Endothelial cell of umbilical vein (primary cell): ENCODE data around the gene LAX1. TPM values are rescaled to one million over a fixed set of nuclear protein-coding genes. Genes with fewer than 3 reads are reported as not detected.
A peak's percentile ranks its signal among the peaks of the same experiment; 100 is the strongest.

Experiments
- BruUV-seq: library from RNA; stranded (reverse); fragments of 400-500 nt; replicated peaks from 2 replicates; lab custom pipeline; 2021; lab: Mats Ljungman, UMichigan
- CTCF ChIA-PET: fragments of 300-600, 350-600 bp; sonication (Branson Sonifier 250); formaldehyde crosslinking; loops from one replicate; lab custom pipeline; 2021; ENCODE audit warnings: antibody characterized with exemption, inconsistent platforms; lab: Charles Lee
- POLR2A ChIA-PET: fragments of 300-600, 350-600 bp; sonication (Branson Sonifier 250); formaldehyde crosslinking; loops from one replicate; lab custom pipeline; 2021; ENCODE audit warnings: antibody characterized with exemption, inconsistent platforms; lab: Charles Lee
- DNase-seq: peaks from one replicate; pipeline ENCODE4 v3.0.0-alpha.2; 2011; ENCODE audit warnings: low read depth, low spot score
- FAIRE-seq: peaks from 2 replicates; lab custom pipeline; 2011; peaks lifted over from hg19 to GRCh38; lab: Jason Lieb, UNC
- H2AFZ ChIP-seq: 2 replicates; pipeline ENCODE4 v1.6.0; 2012; ENCODE audit warnings: low read depth, low read length, control low read depth, inconsistent platforms
- H3K27ac ChIP-seq: 2 replicates; pipeline ENCODE4 v1.5.1; 2011; ENCODE audit warnings: low read depth, mild to moderate bottlenecking, control low read depth, low read length, moderate library complexity; ENCODE audit not compliant: insufficient read depth
- H3K27me3 ChIP-seq, 2 experiments: 2 replicates each; pipeline versions ENCODE4 v1.6.0 to v1.6.1; 2011; ENCODE audit warnings: low read length in 2 of 2, mixed read lengths in 1 of 2; ENCODE audit not compliant: control insufficient read depth in 2 of 2, insufficient read depth in 2 of 2
- H3K36me3 ChIP-seq, 2 experiments: 2 replicates in 1 of 2; 3 replicates in 1 of 2; pipeline ENCODE4 v1.5.1; 2011; ENCODE audit warnings: low read length in 2 of 2, mild to moderate bottlenecking in 1 of 2, moderate library complexity in 1 of 2; ENCODE audit not compliant: control insufficient read depth in 2 of 2, insufficient read depth in 2 of 2; ENCODE audit errors: extremely low read depth in 1 of 2
- H3K4me1 ChIP-seq: 3 replicates; pipeline ENCODE4 v1.5.1; 2011; ENCODE audit warnings: mild to moderate bottlenecking, low read length; ENCODE audit not compliant: control insufficient read depth, insufficient read depth; ENCODE audit errors: extremely low read depth
- H3K4me2 ChIP-seq: 2 replicates; pipeline ENCODE4 v1.6.1; 2011; ENCODE audit warnings: low read length, control low read depth, mixed read lengths; ENCODE audit not compliant: insufficient read depth
- H3K4me3 ChIP-seq, 3 experiments: fragments of 200-600 bp in 1 of 3; sonication (generic), shearing (Covaris generic) in 1 of 3; replicated peaks in 1 of 3; 2 replicates each; pipeline ENCODE4 v1.5.1; 2011 to 2016; ENCODE audit warnings: control low read depth in 3 of 3, low read length in 3 of 3, mild to moderate bottlenecking in 2 of 3, inconsistent platforms in 1 of 3, low read depth in 1 of 3, moderate library complexity in 1 of 3; ENCODE audit not compliant: insufficient read depth in 1 of 3
- H3K79me2 ChIP-seq: 2 replicates; pipeline ENCODE4 v1.6.0; 2012; ENCODE audit warnings: low read length, inconsistent platforms; ENCODE audit not compliant: control insufficient read depth, insufficient read depth
- H3K9ac ChIP-seq: replicated peaks from 2 replicates; pipeline ENCODE3; 2011; ENCODE audit warnings: low read length, control low read depth; ENCODE audit not compliant: insufficient read depth; ENCODE audit errors: extremely low read depth
- H3K9me1 ChIP-seq: replicated peaks from 3 replicates; pipeline ENCODE4 v1.6.0; 2011; ENCODE audit warnings: mild to moderate bottlenecking, low read length; ENCODE audit not compliant: control insufficient read depth, insufficient read depth; ENCODE audit errors: extremely low read depth
- H3K9me3 ChIP-seq: replicated peaks from 2 replicates; pipeline ENCODE4 v1.5.1; 2012; ENCODE audit warnings: low read length, inconsistent platforms; ENCODE audit not compliant: control insufficient read depth, insufficient read depth
- H4K20me1 ChIP-seq: replicated peaks from 2 replicates; pipeline ENCODE3; 2011; ENCODE audit warnings: mild to moderate bottlenecking, low read length; ENCODE audit not compliant: control insufficient read depth, insufficient read depth; ENCODE audit errors: extremely low read depth
- FOS ChIP-seq: IDR thresholded peaks from 2 replicates; pipeline ENCODE4 v1.6.1; 2011; ENCODE audit warnings: mild to moderate bottlenecking, low read length, moderate library complexity, borderline replicate concordance; ENCODE audit not compliant: insufficient read depth
- JUN ChIP-seq: IDR thresholded peaks from 2 replicates; pipeline ENCODE4 v1.6.1; 2011; ENCODE audit warnings: borderline replicate concordance, low read depth; ENCODE audit not compliant: insufficient read length, insufficient read depth
- MYC ChIP-seq: IDR thresholded peaks from one replicate; pipeline ENCODE4 v1.6.1; 2011; ENCODE audit warnings: mild to moderate bottlenecking, low read depth, low read length
- POLR2AphosphoS5 ChIP-seq: IDR thresholded peaks from 2 replicates; pipeline ENCODE4 v1.6.1; 2012; ENCODE audit warnings: low read depth, mild to moderate bottlenecking, control low read depth, low read length, moderate library complexity; ENCODE audit not compliant: insufficient read depth
- dilution Hi-C: fragments of 300-500 bp; cut with MboI; formaldehyde crosslinking; loops from one replicate; pipeline ENCODE4 v1.15.0; 2019; ENCODE audit warnings: low sequenced_read_pairs; ENCODE audit not compliant: extremely low pct_ligation_motif_present
- intact Hi-C: fragments of 100-400 bp; cut with micrococcal nuclease; formaldehyde crosslinking; loops from one replicate; pipeline ENCODE4 v1.10.0; 2022
- polyA plus RNA-seq, 4 experiments: library from polyadenylated mRNA; depleted of rRNA in 3 of 4; stranded (reverse) in 3 of 4; unstranded in 1 of 4; fragments of >200 nt; gene quantifications; 2 replicates each; pipeline versions ENCODE4 v1.2.1 to v1.2.3, GENCODE V29; 2011 to 2012; ENCODE audit warnings: missing spikeins in 1 of 4
- small RNA-seq: library from RNA; depleted of rRNA; stranded (forward); fragments of <200 nt; gene quantifications from one replicate; pipeline ENCODE3, GENCODE V24; 2012; ENCODE audit warnings: low replicate concordance, low read depth; ENCODE audit not compliant: insufficient read depth, insufficient read length
- total RNA-seq: library from RNA; stranded (reverse); gene quantifications from 2 replicates; pipeline ENCODE4 v1.2.3, GENCODE V29; 2021
- TF ChIP-seq, protein P1 (sequence below), 2 donors: IDR thresholded peaks; 1 replicate in 1 of 2; 2 replicates in 1 of 2; pipeline ENCODE4 v1.5.1; 2011; ENCODE audit warnings: low read length in 2 of 2, mild to moderate bottlenecking in 2 of 2, moderate library complexity in 2 of 2, control low read depth in 1 of 2, inconsistent platforms in 1 of 2, low read depth in 1 of 2; ENCODE audit not compliant: insufficient read depth in 1 of 2; ENCODE audit errors: extremely low read depth in 1 of 2

LAX1 gene
- total and polyA plus RNA-seq, 2 donors (not counting 3 experiments of a cell fraction or from before 2014, with no cell fraction given), result not detected

DNA sequence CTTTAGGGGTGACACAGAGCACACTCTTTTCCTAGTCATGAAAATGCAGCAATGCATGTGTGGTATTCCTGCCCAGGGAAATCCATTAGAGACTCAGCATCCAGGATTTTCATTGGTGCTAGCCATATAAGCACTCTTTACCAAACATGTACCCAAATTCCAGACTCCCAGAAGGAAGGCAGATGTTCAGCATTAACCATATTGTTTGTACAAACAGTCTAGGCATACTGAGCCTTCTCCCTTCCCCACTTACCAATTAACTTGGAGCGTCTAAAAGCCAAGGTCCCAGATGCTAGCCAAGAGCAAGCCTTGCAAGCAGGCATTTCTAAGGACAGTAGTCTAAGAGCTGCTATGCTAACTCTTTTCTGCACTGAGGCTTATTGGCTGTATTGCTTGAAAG, 58.3 kb downstream of the LAX1 start:
- H3K36me3 ChIP-seq, result peaks cover 13 to 18% of the 10 kb centered on the region in 2 experiments
- DNase-seq (no peak), FAIRE-seq (no peak)
- POLR2A ChIA-PET, result no interaction called here
- no TSS peak for BruUV-seq
- H3K27me3 ChIP-seq, result no peaks in the 10 kb centered on the region
- H3K79me2 ChIP-seq, result peaks cover 43% of the 10 kb centered on the region
- H3K9ac ChIP-seq, result no peak overlapping the region
- dilution Hi-C loops (no loop called here), intact Hi-C loops (no loop called here)
- CTCF ChIA-PET, result no interaction called here
- no peaks in the 10 kb centered on the region for H3K9me3 ChIP-seq
- H3K9me1 ChIP-seq, result no peaks in the 10 kb centered on the region
- H3K27ac ChIP-seq, result no peak overlapping the region
- no peak overlapping the region for H2AFZ ChIP-seq
- H3K4me1 ChIP-seq, result peaks cover 5% of the 10 kb centered on the region
- H3K4me3 ChIP-seq, result no peak overlapping the region
- no peaks in the 10 kb centered on the region for H4K20me1 ChIP-seq
- TF ChIP-seq, protein P1, sequence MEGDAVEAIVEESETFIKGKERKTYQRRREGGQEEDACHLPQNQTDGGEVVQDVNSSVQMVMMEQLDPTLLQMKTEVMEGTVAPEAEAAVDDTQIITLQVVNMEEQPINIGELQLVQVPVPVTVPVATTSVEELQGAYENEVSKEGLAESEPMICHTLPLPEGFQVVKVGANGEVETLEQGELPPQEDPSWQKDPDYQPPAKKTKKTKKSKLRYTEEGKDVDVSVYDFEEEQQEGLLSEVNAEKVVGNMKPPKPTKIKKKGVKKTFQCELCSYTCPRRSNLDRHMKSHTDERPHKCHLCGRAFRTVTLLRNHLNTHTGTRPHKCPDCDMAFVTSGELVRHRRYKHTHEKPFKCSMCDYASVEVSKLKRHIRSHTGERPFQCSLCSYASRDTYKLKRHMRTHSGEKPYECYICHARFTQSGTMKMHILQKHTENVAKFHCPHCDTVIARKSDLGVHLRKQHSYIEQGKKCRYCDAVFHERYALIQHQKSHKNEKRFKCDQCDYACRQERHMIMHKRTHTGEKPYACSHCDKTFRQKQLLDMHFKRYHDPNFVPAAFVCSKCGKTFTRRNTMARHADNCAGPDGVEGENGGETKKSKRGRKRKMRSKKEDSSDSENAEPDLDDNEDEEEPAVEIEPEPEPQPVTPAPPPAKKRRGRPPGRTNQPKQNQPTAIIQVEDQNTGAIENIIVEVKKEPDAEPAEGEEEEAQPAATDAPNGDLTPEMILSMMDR (IDR thresholded peaks at IDR 0.05; ENCODE audit: extremely low read depth in 1 of 2, insufficient read depth in 1 of 2, low read depth in 1 of 2, low read length in 2 of 2), result no peak
- no peak for TF ChIP-seq MYC
- TF ChIP-seq FOS, result no peak
- TF ChIP-seq JUN, result no peak
- no peak for TF ChIP-seq POLR2AphosphoS5
- H3K4me2 ChIP-seq, result no peak overlapping the region

Small RNAs within 50 kb of the gene (small RNA-seq; reads per million reads assigned to genes)
- gene SNORA77 (7.0 reads per million, percentile 50 among the genes with 10 or more reads in this experiment), gene ZC3H11A (25.0 reads per million, percentile 83 among the genes with 10 or more reads in this experiment)

Other genes starting within 250 kb of the LAX1 start
- gene ATP2B4, start 138.4 kb upstream of the LAX1 start, total RNA-seq, result 45.7 and 59.7 TPM in 2 replicates
- gene ATP2B4, start 138.4 kb upstream of the LAX1 start, polyA plus RNA-seq, result 31.2 and 31.7 TPM in 2 replicates
- gene ZBED6, start 30.4 kb downstream of the LAX1 start, total RNA-seq, result 36.7 and 38.9 TPM in 2 replicates
- gene ZBED6, start 30.4 kb downstream of the LAX1 start, polyA plus RNA-seq, result 5.2 and 6.4 TPM in 2 replicates
- 66.6 and 72.6 TPM in 2 replicates for gene ZC3H11A, start 30.4 kb downstream of the LAX1 start, total RNA-seq
- gene ZC3H11A, start 30.4 kb downstream of the LAX1 start, polyA plus RNA-seq, result 30.2 and 36.8 TPM in 2 replicates
- gene SNRPE, start 96.4 kb downstream of the LAX1 start, total RNA-seq, result 199 and 219 TPM in 2 replicates
- 161 and 196 TPM in 2 replicates for gene SNRPE, start 96.4 kb downstream of the LAX1 start, polyA plus RNA-seq